Measurements from ENCODE around the gene DENND5A.
"Not testable (repeated sequence)": the region's sequence is repeated elsewhere in the genome, so short reads cannot be mapped to it uniquely, and the experiment has no call there.

The DENND5A gene

DNA sequence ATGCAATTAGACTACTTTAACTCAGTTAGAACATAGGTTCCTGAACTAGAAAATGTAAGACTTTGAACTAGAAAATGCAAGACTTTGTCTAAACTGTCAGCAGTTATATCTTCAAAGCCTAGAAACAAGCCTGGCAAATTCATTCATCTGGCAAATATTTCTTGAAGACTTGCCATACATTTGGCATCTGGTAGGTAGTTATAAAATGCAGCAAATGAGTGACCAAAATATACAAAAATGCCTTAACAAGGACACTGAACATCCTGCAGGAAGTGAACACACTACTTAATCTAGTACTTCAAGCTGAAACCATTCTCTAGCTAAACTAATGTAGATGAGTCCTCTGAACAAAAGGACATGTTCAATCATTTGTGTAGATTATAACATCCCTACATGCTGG is 89.0 kb downstream of the DENND5A start:
- DNase-seq (ENCODE audit: low spot score): no peak

DNA sequence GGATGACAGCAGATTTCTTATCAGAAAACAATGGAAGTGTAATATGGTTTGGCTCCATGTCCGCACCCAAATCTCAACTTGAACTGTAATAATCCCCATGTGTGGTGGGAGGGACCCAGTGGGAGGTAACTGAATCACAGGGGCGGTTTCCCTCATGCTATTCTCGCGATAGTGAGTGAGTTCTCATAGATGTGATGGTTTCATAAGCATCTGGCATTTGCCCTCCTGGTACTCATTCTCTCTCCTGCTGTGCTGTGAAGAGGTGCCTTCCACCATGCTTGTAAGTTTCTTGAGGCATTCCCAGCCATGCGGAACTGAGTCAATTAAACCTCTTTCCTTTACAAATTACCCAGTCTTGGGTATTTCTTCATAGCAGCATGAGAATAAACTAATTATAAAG is 92.8 kb downstream of the DENND5A start:
- DNase-seq (ENCODE audit: low spot score): no peak

GRCh38 chr11:9170450-9170849 is 94.7 kb downstream of the DENND5A start:
- DNase-seq (ENCODE audit: low spot score): no peak

DNA sequence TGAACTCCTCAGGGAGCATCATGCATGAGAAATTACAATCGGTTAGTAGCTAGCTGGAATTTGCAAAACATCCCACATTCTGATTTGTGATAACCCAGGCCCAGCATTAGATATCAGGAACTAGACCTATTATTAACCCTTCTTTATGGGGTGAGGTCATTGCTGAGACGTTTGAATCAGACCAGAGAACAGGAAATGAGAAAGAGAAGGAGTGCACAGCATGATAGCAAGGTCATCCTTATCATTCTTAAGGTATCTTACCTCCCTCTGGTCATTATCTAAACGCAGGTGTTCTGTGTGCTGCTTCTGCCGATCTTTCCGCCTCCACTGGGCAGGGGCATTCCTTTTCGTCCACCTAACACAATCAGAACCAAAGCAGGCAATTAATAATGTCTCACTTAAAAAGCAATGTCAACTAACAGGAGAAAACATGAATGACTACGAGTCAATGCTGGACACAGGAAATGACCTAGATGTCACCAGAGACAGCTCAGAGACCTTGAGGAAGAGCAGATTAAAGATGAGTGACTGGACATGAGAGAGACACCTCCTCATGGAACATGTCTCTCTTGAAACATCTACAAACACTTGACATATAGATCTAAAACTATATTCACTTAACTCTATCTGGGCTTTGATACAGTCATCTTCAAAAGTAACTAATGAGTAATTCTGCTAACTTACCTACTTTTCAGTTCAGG is 95.4 kb downstream of the DENND5A start:
- DNase-seq (ENCODE audit: low spot score): no peak

DNA sequence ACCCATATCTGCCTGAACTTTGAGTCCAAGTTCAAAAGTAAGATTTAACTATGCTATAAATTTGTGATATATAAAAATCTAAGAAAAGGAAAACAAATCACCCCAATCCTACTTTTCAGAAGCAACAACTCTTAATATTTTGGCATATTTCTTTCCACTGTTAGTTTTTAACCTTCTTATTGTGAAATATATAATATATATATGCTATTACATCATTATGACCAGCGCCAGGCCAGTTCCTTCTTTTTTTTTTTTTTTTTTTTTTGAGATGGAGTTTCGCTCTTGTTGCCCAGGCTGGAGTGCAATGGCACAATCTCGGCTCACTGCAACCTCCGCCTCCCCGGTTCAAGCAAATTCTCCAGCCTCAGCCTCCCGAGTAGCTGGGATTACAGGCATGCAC is 103.2 kb downstream of the DENND5A start:
- not testable (repeated sequence) for DNase-seq (ENCODE audit: low spot score)

- DNase-seq (ENCODE audit: low spot score): no peak
Measured at GRCh38 chr11:9160166-9160565, 105.0 kb downstream of the DENND5A start.

DNA sequence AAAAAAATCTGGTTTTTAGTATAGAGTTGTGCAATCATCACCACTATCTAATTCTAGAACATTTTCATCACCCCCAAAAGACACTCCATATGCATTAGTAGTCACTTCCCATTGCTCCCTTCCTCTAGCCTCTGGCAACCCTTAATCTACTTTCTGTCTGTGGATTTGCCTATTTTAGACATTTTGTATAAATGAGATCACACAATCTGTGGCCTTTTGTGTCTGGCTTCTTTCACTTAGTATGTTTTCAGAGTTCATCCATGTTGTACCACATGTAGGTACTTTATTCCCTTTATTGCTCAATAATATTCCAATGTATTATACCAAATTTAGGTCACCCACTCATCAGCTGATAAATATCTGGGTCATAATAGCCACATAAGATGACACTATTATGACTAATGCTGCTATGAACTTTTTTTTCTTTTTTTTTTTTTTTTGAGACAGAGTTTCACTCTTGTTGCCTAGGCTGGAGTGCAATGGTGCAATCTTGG is 106.2 kb downstream of the DENND5A start:
- DNase-seq (ENCODE audit: low spot score): no peak

DNA sequence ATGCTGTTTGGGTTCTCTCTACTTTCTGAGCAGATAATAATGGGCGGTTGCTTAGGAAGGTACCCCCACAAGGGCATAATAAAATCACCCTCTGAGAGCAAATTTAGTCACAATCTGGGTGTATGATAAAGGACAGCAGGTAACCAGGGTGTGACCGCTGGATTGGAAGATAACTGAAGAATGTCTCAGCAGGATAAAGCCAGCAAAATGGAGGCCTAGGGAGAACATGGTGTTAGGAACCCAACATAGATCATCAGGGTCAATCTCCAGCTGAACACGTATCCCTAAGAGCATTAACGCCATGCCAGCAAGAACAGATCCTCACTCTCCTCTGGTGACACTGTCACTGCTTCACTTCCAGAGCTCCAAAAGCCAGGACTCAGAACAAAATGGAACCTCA is 109.2 kb downstream of the DENND5A start:
- DNase-seq (ENCODE audit: low spot score): no peak

- no peak for DNase-seq (ENCODE audit: low spot score)
Measured at GRCh38 chr11:9153651-9154050, 111.5 kb downstream of the DENND5A start.

DNA sequence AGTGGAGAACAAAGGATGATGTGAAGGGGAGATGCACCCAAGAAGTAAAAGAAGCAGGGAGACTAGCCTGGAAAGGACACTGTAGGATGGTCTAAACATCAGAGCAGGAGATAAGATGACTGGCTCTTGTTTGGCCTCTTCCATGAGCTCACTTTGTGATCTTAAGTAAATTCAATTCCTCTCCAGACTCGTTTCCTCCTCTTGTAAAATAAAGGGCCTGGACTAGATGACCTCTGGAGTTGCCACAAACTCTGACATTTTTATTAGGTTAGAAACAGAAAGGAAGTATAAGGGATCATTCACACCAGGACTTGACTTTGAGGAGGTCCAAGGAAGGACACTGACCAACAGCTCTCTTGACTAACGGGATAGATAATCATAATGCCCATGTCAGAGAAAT is 113.5 kb downstream of the DENND5A start:
- DNase-seq (ENCODE audit: low spot score): no peak

- no peak for DNase-seq (ENCODE audit: low spot score)
Measured at GRCh38 chr11:9150926-9151325, 114.2 kb downstream of the DENND5A start.

DNA sequence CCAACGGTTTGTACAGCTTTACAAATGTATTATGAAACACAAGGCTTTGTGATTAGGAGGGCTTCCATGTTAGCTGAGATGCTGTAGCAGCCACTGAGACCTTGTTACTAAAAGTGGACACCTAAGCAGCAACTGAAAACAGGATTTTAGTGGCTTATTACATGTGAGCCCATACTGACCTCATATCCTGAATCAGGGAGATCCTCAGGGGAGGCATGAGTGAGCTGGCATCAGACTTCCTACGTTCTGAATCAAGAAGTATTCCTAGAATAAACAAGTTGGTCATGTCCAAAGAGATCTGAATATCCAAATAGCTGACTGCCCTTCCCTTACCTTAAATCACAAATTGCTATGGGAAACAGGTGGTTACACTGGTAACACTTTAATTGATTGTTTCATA is 114.6 kb downstream of the DENND5A start:
- no peak for DNase-seq (ENCODE audit: low spot score)

DNA sequence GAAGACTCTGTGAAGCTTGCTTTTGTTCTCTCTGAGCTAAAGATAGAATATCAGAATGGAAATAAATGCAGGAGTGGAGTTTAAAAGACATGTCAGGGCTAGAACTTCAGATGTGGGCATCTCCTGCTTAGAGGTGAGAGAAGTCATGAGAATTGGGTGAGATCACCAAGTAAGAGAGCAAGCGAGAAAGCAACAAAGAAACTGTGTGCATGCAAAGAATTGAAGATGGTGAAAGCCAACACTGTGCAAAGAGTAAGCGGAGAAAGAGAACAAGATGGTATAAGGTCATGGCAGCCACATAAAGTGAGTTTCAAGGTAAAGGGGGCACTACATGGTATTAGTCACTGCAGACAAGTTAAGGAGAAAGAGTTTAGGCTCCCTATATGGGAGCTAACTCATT is 116.4 kb downstream of the DENND5A start:
- DNase-seq (ENCODE audit: low spot score): no peak

GRCh38 chr11:9148035-9148434 is 117.1 kb downstream of the DENND5A start:
- DNase-seq (ENCODE audit: low spot score): no peak

DNA sequence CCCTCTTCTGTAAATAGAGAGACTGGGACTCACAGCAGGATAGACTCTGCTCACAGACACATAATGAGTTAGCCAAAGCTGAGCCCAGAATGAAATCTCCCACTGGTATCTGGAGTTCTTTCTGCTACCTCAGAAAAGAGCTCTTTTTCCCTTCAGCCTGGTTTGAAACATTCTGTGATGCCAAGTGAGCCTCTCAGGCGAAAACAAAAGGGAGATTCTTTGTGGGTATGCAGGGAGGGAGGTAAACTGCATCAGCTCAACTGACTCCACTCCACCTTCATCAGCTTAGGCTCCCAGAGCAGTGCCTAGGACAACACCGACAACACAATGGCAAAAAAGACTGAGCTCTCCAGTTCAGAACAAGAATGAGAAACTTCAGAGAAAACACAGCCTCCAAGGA is 118.7 kb downstream of the DENND5A start:
- no peak for DNase-seq (ENCODE audit: low spot score)

DNA sequence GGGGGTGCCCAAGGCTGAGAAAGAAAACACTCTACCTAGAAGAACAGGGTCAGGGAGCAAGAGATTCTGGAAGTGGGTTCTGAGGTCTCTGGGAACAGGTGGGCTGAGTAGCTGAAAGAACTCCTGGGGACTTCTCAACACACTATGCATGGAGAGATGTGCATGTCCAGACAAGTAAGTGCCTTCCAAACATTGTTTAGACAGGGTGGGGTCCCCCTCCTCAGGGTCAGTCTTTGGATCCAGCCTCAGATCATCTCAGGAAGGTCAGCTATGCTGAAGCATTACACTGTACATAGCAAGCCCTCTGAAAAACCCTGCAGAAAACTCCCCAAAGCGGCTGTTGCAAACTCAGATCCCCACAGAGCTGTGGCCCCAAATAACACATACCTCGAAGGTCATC is 119.9 kb downstream of the DENND5A start:
- no peak for DNase-seq (ENCODE audit: low spot score)

DNA sequence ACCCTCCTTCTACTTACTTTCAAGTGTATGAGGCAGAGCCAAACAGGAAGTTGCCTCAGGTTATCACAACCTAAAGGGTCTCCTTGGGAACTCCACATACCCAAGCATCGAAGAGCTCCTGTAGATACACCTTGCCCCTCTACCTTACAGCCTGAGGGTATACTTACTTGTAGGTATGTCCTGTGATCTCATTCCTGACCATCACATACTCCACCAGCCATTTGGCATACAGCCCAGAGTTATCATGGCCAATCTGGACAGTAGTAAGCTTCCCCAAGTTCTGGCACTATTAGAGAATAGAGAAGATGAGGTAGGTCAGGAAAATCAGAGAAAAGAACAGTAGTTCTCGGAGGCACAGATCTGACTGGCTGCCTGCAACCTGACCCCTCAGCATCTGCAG is 120.3 kb downstream of the DENND5A start:
- DNase-seq (ENCODE audit: low spot score): no peak

DNA sequence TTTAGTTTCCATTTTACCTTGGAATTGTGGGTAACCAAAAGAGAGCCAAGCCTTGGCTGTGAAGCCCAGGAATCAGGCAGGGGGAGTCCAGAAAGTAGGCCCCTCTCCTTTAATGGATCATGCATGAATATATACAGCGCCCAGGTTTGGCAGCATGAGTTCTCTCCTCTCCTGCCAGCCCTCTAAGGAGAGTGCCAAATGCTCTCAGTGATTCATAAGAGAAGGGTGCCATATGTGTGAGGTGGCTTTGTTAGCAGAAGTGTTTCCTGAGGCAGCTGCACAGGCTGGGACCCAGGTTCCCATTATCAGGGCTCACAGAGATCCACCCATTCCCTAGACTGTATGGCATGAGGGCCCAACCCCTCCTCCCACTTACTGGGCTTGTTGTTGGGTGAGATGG is 121.4 kb downstream of the DENND5A start:
- DNase-seq (ENCODE audit: low spot score): no peak

- DNase-seq (ENCODE audit: low spot score): no peak
Measured at GRCh38 chr11:9142732-9143131, 122.4 kb downstream of the DENND5A start.

GRCh38 chr11:9141186-9141585 is 124.0 kb downstream of the DENND5A start:
- no peak for DNase-seq (ENCODE audit: low spot score)

DNA sequence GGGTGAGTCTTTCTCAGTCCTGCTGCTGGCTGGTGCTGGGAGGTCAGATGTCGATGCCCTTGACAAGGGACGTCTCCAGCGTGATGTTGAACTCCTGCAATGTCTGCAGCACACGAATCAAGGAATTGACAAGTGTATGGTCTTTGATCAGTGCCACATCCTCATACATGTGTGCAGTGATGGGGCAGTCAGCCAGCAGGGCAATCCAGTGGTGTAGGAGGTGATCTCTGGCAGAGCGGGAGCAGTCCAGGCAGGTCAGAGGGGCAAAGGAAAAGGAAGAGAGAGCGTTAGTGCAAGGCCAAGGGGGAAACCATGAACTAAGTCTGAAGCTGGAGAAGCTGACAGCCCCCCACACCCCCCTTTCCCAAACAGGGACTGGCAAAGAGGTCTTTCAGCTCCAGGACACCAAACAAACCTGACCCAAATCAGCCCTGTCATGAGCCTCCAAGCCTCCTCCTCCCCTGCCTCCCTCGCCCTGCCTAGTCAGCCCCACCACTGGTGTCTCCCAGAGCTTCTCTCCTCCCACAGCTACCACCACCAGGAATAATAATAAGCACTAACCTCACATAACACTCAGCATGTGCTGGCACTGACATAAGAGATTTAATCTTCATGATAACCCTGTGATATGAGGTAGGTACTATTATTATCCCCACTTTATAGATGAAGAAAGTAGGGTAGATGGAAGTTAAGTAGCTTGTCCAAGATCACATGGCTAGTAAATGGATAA is 125.4 kb downstream of the DENND5A start:
- no peak for DNase-seq (ENCODE audit: low spot score)

GRCh38 chr11:9138612-9139579 is 126.3 kb downstream of the DENND5A start:
- no peak for DNase-seq (ENCODE audit: low spot score)

DNA sequence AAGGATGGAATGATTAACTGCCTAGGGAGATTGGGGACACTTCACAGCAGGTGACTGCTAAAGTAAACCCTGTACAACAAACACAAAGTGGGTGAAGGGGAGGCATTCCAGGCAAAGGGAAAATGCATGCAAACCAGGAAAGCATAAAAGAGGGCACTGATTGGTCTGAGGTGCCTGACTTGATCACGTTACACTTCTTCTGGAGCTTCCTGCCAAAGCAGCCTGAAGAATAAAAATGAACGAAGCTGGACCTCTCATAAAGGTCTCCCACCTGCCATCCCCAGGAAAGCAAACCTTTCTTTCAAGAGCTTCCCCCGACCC is 127.1 kb downstream of the DENND5A start:
- no peak for DNase-seq (ENCODE audit: low spot score)

All from left forelimb (tissue), 1 donor.